WTC11 (cell line): ENCODE data around the gene EOMES.

ENCODE experiments used
- ATF1 ChIP-seq: sonication (generic); formaldehyde crosslinking; IDR thresholded peaks from 2 replicates; pipeline ENCODE4 v1.8.1; 2023; ENCODE audit warnings: mild to moderate bottlenecking, moderate library complexity, missing genetic modification reagents
- ESRRA ChIP-seq: sonication (generic); formaldehyde crosslinking; IDR thresholded peaks from 2 replicates; pipeline ENCODE4 v1.8.1; 2022; ENCODE audit warnings: mild to moderate bottlenecking, missing genetic modification reagents, borderline replicate concordance
- GRHL2 ChIP-seq: fragments of 250-450 bp; sonication (Bioruptor Pico); IDR thresholded peaks from 2 replicates; pipeline ENCODE4 v1.8.0; 2022; ENCODE audit warnings: mild to moderate bottlenecking, moderate library complexity; ENCODE audit not compliant: insufficient replicate concordance, severe bottlenecking
- HMGA2 ChIP-seq: fragments of 250-450 bp; sonication (Bioruptor Pico); IDR thresholded peaks from 2 replicates; pipeline ENCODE4 v1.4.0; 2021; ENCODE audit warnings: mild to moderate bottlenecking, moderate library complexity
- NFYB ChIP-seq: sonication (generic); formaldehyde crosslinking; conservative IDR thresholded peaks from 2 replicates; pipeline ENCODE4 v1.8.0; 2022; ENCODE audit warnings: low read depth, missing genetic modification reagents
- NR3C1 ChIP-seq: sonication (generic); formaldehyde crosslinking; conservative IDR thresholded peaks from 2 replicates; pipeline ENCODE4 v1.8.1; 2023; ENCODE audit warnings: low read depth, mild to moderate bottlenecking, missing genetic modification reagents
- ZNF121 ChIP-seq: sonication (generic); formaldehyde crosslinking; IDR thresholded peaks from 2 replicates; pipeline ENCODE4 v1.8.0; 2023; ENCODE audit warnings: missing genetic modification reagents
- TF ChIP-seq, protein P1 (sequence below): sonication (generic); formaldehyde crosslinking; IDR thresholded peaks from 2 replicates; pipeline ENCODE4 v1.8.0; 2022; ENCODE audit warnings: mild to moderate bottlenecking, missing genetic modification reagents
- TF ChIP-seq, protein P2 (sequence below): fragments of 200-600 bp; IDR thresholded peaks from 2 replicates; pipeline ENCODE4 v1.8.0; 2022; ENCODE audit warnings: antibody characterized with exemption
- TF ChIP-seq, protein P3 (sequence below): sonication (generic); formaldehyde crosslinking; IDR thresholded peaks from 2 replicates; pipeline ENCODE4 v1.8.1; 2023; ENCODE audit warnings: mild to moderate bottlenecking, missing genetic modification reagents, borderline replicate concordance

DNA sequence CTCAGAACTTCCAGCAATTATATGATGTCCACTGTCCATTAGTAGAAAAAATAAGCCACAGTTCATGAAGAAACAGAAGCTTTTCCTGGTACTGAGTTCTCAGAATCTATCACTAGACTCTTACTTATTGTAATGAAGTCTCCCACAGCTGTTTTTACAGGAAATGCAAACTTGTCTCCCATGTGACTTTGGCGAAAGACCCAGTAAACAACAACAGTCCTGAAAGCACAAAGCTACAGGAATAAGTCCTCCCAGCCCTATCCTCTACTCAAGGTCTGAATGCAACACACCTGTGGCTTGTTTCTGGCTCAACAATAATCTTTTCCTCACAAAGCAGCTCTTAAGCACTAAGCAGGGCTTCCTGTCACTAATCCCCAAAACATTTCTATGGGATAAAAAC is 55.9 kb downstream of the EOMES start:
- TF ChIP-seq, protein P1, sequence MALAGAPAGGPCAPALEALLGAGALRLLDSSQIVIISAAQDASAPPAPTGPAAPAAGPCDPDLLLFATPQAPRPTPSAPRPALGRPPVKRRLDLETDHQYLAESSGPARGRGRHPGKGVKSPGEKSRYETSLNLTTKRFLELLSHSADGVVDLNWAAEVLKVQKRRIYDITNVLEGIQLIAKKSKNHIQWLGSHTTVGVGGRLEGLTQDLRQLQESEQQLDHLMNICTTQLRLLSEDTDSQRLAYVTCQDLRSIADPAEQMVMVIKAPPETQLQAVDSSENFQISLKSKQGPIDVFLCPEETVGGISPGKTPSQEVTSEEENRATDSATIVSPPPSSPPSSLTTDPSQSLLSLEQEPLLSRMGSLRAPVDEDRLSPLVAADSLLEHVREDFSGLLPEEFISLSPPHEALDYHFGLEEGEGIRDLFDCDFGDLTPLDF (CRISPR knock-in tag), result no peak
- no peak for TF ChIP-seq ATF1
- TF ChIP-seq, protein P2, sequence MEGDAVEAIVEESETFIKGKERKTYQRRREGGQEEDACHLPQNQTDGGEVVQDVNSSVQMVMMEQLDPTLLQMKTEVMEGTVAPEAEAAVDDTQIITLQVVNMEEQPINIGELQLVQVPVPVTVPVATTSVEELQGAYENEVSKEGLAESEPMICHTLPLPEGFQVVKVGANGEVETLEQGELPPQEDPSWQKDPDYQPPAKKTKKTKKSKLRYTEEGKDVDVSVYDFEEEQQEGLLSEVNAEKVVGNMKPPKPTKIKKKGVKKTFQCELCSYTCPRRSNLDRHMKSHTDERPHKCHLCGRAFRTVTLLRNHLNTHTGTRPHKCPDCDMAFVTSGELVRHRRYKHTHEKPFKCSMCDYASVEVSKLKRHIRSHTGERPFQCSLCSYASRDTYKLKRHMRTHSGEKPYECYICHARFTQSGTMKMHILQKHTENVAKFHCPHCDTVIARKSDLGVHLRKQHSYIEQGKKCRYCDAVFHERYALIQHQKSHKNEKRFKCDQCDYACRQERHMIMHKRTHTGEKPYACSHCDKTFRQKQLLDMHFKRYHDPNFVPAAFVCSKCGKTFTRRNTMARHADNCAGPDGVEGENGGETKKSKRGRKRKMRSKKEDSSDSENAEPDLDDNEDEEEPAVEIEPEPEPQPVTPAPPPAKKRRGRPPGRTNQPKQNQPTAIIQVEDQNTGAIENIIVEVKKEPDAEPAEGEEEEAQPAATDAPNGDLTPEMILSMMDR, result no peak
- no peak for TF ChIP-seq NFYB (CRISPR knock-in tag)
- TF ChIP-seq, protein P3, sequence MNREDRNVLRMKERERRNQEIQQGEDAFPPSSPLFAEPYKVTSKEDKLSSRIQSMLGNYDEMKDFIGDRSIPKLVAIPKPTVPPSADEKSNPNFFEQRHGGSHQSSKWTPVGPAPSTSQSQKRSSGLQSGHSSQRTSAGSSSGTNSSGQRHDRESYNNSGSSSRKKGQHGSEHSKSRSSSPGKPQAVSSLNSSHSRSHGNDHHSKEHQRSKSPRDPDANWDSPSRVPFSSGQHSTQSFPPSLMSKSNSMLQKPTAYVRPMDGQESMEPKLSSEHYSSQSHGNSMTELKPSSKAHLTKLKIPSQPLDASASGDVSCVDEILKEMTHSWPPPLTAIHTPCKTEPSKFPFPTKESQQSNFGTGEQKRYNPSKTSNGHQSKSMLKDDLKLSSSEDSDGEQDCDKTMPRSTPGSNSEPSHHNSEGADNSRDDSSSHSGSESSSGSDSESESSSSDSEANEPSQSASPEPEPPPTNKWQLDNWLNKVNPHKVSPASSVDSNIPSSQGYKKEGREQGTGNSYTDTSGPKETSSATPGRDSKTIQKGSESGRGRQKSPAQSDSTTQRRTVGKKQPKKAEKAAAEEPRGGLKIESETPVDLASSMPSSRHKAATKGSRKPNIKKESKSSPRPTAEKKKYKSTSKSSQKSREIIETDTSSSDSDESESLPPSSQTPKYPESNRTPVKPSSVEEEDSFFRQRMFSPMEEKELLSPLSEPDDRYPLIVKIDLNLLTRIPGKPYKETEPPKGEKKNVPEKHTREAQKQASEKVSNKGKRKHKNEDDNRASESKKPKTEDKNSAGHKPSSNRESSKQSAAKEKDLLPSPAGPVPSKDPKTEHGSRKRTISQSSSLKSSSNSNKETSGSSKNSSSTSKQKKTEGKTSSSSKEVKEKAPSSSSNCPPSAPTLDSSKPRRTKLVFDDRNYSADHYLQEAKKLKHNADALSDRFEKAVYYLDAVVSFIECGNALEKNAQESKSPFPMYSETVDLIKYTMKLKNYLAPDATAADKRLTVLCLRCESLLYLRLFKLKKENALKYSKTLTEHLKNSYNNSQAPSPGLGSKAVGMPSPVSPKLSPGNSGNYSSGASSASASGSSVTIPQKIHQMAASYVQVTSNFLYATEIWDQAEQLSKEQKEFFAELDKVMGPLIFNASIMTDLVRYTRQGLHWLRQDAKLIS (CRISPR knock-in tag), result no peak
- no peak for TF ChIP-seq GRHL2
- no peak for TF ChIP-seq ESRRA (CRISPR knock-in tag)
- TF ChIP-seq NR3C1 (CRISPR knock-in tag), result no peak
- TF ChIP-seq HMGA2, result no peak
- no peak for TF ChIP-seq ZNF121 (CRISPR knock-in tag)
